Measurements from ENCODE around the gene TMEM269.

DNA sequence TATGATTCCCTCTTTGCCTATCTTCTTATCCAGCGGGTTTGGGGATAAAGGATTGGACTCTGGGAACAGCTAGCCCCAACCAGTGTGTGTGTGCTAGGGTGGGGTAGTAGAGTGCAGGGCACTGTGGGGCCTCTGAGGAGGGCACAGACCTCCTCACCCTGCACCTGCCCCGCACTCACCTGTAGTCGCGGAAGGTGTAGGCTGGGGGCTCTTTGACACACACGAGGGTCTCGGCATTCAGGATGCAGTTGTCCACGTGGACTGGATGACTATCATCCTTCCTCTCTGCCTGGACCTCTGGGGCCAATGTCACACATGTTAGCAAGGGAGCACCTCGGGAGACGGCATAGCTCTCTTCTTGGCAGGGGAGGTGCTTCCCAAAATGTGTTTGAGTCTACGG is 36.8 kb upstream of the TMEM269 start:
- TF ChIP-seq POLR2AphosphoS5 (IDR thresholded peaks at IDR 0.05), result no peak
- TF ChIP-seq, protein P1, sequence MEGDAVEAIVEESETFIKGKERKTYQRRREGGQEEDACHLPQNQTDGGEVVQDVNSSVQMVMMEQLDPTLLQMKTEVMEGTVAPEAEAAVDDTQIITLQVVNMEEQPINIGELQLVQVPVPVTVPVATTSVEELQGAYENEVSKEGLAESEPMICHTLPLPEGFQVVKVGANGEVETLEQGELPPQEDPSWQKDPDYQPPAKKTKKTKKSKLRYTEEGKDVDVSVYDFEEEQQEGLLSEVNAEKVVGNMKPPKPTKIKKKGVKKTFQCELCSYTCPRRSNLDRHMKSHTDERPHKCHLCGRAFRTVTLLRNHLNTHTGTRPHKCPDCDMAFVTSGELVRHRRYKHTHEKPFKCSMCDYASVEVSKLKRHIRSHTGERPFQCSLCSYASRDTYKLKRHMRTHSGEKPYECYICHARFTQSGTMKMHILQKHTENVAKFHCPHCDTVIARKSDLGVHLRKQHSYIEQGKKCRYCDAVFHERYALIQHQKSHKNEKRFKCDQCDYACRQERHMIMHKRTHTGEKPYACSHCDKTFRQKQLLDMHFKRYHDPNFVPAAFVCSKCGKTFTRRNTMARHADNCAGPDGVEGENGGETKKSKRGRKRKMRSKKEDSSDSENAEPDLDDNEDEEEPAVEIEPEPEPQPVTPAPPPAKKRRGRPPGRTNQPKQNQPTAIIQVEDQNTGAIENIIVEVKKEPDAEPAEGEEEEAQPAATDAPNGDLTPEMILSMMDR (IDR thresholded peaks at IDR 0.05), result no peak
- no peak for TF ChIP-seq EP300 (IDR thresholded peaks at IDR 0.05)
